Activated CD4-positive, alpha-beta memory T cell treated with anti-CD3 and anti-CD28 coated beads for 36 hours (primary cell): ENCODE data around the gene MED13L. TPM values are rescaled to one million over a fixed set of nuclear protein-coding genes. Genes with fewer than 3 reads are reported as not detected.
A peak's percentile ranks its signal among the peaks of the same experiment; 100 is the strongest.

ENCODE experiments used
- CTCF ChIA-PET: fragments of 350-600 bp; sonication (Branson Sonifier 250); formaldehyde crosslinking; loops from one replicate; lab custom pipeline; 2021; ENCODE audit warnings: antibody characterized with exemption, inconsistent platforms; lab: Charles Lee
- POLR2A ChIA-PET: fragments of 350-600 bp; sonication (Branson Sonifier 250); formaldehyde crosslinking; loops from one replicate; lab custom pipeline; 2021; ENCODE audit warnings: antibody characterized with exemption; lab: Charles Lee
- DNase-seq: peaks from one replicate; pipeline ENCODE4 v3.0.0-alpha.2; 2020
- H3K27ac Mint-ChIP-seq: one replicate; pipeline ENCODE4 v1.8.0; 2021; ENCODE audit warnings: mixed read lengths
- H3K27me3 Mint-ChIP-seq: one replicate; pipeline ENCODE4 v1.8.0; 2021; ENCODE audit warnings: mixed read lengths
- H3K36me3 Mint-ChIP-seq: one replicate; pipeline ENCODE4 v1.8.0; 2021; ENCODE audit warnings: mixed read lengths
- H3K4me1 Mint-ChIP-seq: one replicate; pipeline ENCODE4 v1.8.0; 2021; ENCODE audit warnings: low read depth, mixed read lengths
- H3K4me3 Mint-ChIP-seq: one replicate; pipeline ENCODE4 v1.8.0; 2021; ENCODE audit warnings: mild to moderate bottlenecking, mixed read lengths
- H3K9me3 Mint-ChIP-seq: one replicate; pipeline ENCODE4 v1.8.0; 2021; ENCODE audit warnings: mixed read lengths
- intact Hi-C: fragments of 100-400 bp; cut with micrococcal nuclease; formaldehyde crosslinking; loops from one replicate; pipeline ENCODE4 v1.15.1; 2023
- microRNA-seq: library from miRNA; unstranded; fragments of <30 nt; microRNA quantifications from one replicate; pipeline ENCODE4 v1.2.0, GENCODE V29; 2022; ENCODE audit warnings: borderline number of aligned reads, borderline microRNAs expressed, borderline replicate concordance
- total RNA-seq, 2 experiments: library from RNA; stranded (reverse); gene quantifications; one replicate each; pipeline ENCODE4 v1.2.3, GENCODE V29; 2021

Gene MED13L
- total RNA-seq, 2 experiments from 2014 or later, result 37.7 to 41.4 TPM

DNA sequence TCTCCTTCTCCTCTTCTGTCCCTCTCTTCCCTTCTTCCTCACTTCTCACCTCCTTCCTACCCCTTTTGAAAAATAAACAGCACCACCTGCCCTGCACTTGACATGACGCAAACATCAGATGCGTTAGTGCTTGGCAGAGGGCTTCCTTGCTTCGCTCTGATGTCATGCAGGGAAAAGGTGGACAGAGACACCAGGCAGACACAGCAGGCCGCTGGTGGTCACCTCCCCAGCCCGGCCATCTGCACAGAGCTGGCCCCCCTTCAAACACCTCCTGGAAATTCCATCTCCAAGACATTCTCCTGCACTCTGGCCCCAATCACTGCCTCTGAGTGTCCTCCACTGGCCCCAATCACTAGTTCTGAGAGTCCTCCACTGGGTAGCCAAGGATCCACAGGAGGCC is 353.6 kb downstream of the MED13L start:
- H3K4me1 Mint-ChIP-seq, result no peaks in the 10 kb centered on the region
- H3K9me3 Mint-ChIP-seq, result peaks cover 12% of the 10 kb centered on the region
- DNase-seq, result no peak
- ChIA-PET CTCF (interaction anchor here (0.6 kb wide), 1 partner anchor 900 kb away, joined by 3 read pairs; no protein-coding TSS in a partner anchor), POLR2A (no interaction called here)
- intact Hi-C loops, result no loop called here
- no peak overlapping the region for H3K27ac Mint-ChIP-seq
- H3K4me3 Mint-ChIP-seq, result no peak overlapping the region
- H3K36me3 Mint-ChIP-seq, result no peaks in the 10 kb centered on the region
- H3K27me3 Mint-ChIP-seq, result peaks cover 19% of the 10 kb centered on the region

DNA sequence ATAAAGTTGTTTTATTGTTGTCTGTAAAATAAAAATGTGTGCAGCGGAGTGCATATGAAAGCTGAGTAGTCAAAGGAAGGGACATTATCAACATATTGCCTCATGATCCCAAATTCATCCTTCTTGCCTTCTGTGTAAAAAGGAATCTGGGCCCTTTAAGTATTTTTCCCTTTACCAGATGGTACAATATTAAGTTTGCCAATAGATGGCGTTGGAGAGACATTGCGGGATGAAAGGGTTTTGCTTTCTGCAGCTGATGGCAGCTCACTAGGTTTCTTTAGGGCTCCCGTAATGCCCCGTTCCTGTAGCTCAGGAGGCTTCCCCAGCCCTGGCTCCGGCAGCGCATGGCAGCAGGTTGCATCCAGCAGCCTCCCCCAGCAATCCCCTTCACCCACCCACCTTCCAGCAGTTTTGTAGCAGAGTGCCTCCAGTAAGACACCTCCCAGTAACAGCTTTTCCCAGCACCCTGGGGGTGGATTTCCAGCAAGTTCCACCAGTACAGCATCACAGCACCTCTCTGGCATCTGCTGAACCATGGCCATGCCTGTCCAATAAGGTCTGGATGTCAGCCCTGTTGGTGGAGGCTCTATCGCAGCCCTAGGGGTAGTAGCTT is 354.4 kb downstream of the MED13L start:
- intact Hi-C loops, result no loop called here
- H3K4me3 Mint-ChIP-seq, result no peak overlapping the region
- H3K27ac Mint-ChIP-seq, result no peak overlapping the region
- H3K27me3 Mint-ChIP-seq, result peaks cover 19% of the 10 kb centered on the region
- no peak for DNase-seq
- peaks cover 12% of the 10 kb centered on the region for H3K9me3 Mint-ChIP-seq
- ChIA-PET POLR2A (no interaction called here), CTCF (interaction anchor here (1.3 kb wide), 1 partner anchor 9 kb away, joined by 3 read pairs; no protein-coding TSS in a partner anchor)
- no peaks in the 10 kb centered on the region for H3K36me3 Mint-ChIP-seq
- no peaks in the 10 kb centered on the region for H3K4me1 Mint-ChIP-seq

DNA sequence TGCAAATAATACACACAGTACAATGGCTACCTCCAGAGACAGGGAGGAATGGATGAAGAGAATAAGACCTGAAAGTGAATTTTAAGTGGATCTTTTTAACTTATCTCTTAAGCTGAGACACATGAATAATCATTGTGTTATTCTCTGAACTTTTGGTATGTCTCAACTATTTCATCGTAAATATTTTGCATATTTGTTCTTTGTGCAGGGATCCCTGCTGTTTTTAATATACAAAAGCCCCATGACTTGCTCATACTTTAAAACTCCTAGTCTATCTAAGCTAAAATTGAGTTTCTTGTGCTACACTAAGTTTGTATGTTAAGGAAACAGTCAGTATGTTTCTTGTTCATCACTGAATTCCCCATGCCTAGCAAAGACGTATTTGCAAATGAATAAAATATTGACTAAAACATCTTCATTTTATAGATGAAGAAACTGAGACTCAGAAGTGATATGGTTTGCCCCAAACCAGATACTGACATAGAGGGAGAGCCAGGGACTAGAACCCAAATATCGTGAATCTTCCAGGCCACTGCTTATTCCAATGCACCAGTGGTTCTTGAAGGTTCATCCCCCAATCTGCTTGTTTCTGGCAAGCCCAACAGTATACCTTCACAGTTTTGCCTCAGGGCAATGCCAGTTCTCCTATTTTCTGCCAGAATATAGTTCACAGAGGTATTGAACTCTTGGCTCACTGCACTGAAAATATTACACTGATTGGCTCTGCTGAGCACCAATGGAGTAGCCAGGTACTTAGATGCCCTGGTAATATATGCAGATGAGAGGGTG is 356.9 kb downstream of the MED13L start:
- H3K27me3 Mint-ChIP-seq, result peaks cover 32% of the 10 kb centered on the region
- CTCF ChIA-PET, result interaction anchor here (1.5 kb wide), 1 partner anchor 1940 kb away, joined by 4 read pairs; no protein-coding TSS in a partner anchor
- no peak overlapping the region for H3K4me3 Mint-ChIP-seq
- H3K27ac Mint-ChIP-seq, result no peak overlapping the region
- no peaks in the 10 kb centered on the region for H3K36me3 Mint-ChIP-seq
- intact Hi-C loops, result no loop called here
- POLR2A ChIA-PET, result no interaction called here
- peaks cover 12% of the 10 kb centered on the region for H3K9me3 Mint-ChIP-seq
- H3K4me1 Mint-ChIP-seq, result no peaks in the 10 kb centered on the region
- no peak for DNase-seq

DNA sequence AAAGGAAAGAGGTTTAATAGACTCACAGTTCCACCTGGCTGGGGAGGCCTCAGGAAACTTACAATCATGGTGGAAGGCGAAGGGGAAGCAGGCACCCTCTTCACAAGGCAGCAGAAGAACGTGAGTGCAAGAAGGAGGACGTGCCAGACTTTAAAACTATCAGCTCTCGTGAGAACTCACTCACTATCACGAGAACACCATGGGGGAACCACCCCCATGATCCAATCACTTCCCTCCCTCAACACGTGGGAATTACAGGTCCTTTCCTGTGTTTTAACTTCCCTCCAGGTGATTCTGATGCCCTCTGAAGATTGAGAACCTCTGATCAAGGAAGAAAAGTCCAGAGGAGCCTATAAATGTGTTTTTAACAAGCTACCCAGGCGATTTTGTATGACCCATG is 358.7 kb downstream of the MED13L start:
- ChIA-PET POLR2A (no interaction called here), CTCF (interaction anchor here (1.7 to 2.9 kb wide), 4 partner anchors 19 to 1938 kb away, joined by 6 to 24 read pairs (median 12); no protein-coding TSS in a partner anchor)
- intact Hi-C loops, result no loop called here
- no peak overlapping the region for H3K4me3 Mint-ChIP-seq
- H3K27ac Mint-ChIP-seq, result no peak overlapping the region
- no peak for DNase-seq
- peaks cover 39% of the 10 kb centered on the region for H3K27me3 Mint-ChIP-seq
- H3K4me1 Mint-ChIP-seq, result no peaks in the 10 kb centered on the region
- H3K9me3 Mint-ChIP-seq, result peaks cover 12% of the 10 kb centered on the region
- H3K36me3 Mint-ChIP-seq, result no peaks in the 10 kb centered on the region

DNA sequence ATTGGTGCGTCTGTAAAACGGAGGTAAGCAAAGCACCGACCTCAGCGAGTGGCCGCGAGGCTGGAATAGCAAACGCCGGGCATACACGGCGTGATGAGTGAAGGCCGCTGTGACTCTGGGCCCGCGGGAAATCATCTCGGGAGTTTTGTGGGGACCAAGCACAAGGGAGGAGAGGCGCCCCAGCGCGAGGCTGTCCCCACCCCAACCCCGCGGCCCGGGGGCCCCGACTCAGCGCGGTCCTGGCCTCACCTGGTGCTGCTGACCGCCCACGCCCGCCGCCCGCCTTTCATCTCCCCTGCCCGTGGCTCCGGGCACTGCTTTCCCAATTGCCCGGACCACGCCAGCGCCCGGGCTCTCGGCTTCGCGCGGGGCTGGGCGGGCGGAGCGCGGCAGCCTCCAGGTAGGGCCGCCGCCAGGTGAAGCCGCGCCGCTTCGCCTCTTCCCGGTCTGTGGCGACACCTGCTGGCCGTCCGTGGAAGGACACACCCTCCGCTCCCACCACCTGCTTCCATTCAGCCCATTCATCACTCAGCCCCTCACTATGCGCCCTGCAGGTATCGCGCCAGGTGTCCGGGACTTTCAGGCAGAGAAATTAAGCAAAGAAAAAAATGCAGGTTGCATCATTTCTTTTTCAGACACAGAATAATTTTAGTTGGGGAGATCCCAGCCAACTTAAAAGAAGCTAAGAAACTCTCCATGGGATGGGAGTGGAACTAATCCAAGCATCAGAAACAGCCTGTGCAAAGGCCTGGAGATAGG is 360.4 kb downstream of the MED13L start:
- Mint-ChIP-seq H3K27me3 (peaks cover 38% of the 10 kb centered on the region), H3K27ac (no peak overlapping the region), H3K4me1 (no peaks in the 10 kb centered on the region), H3K4me3 (no peak overlapping the region), H3K9me3 (peaks cover 1% of the 10 kb centered on the region), H3K36me3 (no peaks in the 10 kb centered on the region)
- POLR2A ChIA-PET, result no interaction called here
- peak; percentile 78 for DNase-seq
- intact Hi-C loops, result loop anchor here (1.0 to 2.0 kb wide), 2 partner anchors 1255 to 1936 kb away; no protein-coding TSS in a partner anchor
- CTCF ChIA-PET, result interaction anchor here (0.6 to 2.9 kb wide), 16 partner anchors 8 to 1936 kb away, joined by 3 to 24 read pairs (median 4); no protein-coding TSS in a partner anchor

DNA sequence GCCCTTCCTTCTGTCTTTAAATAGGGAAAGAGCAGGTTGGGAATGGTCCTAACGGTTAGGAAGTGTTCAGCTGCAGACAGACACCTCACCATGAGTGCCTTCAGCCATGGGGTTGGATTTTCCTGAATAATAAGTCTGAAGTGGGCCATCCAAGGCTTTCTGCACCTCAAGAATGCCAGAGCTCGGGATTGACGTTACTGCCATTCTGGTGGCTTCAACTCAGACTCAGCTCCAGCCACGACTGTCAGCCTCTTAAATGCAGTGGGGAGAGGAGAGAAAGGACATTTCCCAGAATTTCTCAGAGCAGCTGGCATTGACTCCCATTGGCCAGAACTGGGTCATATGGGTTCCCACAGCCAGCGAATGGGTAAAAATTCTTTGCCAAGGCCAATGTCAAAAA is 363.4 kb downstream of the MED13L start:
- intact Hi-C loops, result no loop called here
- Mint-ChIP-seq H3K27me3 (peaks cover 30% of the 10 kb centered on the region), H3K4me1 (no peaks in the 10 kb centered on the region), H3K4me3 (no peak overlapping the region), H3K27ac (no peak overlapping the region), H3K9me3 (no peaks in the 10 kb centered on the region), H3K36me3 (no peaks in the 10 kb centered on the region)
- ChIA-PET CTCF (interaction anchor here (1.0 kb wide), 1 partner anchor 9 kb away, joined by 3 read pairs; no protein-coding TSS in a partner anchor), POLR2A (no interaction called here)
- DNase-seq, result no peak

DNA sequence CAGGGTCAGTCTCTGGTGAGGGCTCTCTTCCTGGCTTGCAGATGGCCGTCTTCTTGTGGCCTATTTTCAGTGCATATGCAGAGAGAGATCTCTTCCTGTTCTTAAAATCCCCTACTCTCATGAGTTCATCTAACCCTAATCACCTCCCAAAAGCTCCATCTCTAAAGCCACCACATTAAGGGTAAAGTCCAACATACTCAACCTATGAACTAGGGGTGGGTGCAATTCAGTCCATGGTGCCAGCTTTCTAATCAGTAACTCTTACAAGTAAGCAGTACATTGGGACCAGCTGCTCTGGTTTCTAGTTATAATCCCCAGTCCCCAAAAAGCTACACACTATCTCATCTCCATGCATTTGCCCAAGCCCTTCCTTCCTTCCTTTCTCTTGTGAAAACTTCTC is 365.1 kb downstream of the MED13L start:
- POLR2A ChIA-PET, result no interaction called here
- H3K27me3 Mint-ChIP-seq, result peaks cover 24% of the 10 kb centered on the region
- no peak overlapping the region for H3K4me3 Mint-ChIP-seq
- H3K27ac Mint-ChIP-seq, result no peak overlapping the region
- H3K36me3 Mint-ChIP-seq, result no peaks in the 10 kb centered on the region
- intact Hi-C loops, result no loop called here
- DNase-seq, result no peak
- CTCF ChIA-PET, result interaction anchor here (1.5 kb wide), 1 partner anchor 1932 kb away, joined by 6 read pairs; no protein-coding TSS in a partner anchor
- H3K9me3 Mint-ChIP-seq, result no peaks in the 10 kb centered on the region
- no peaks in the 10 kb centered on the region for H3K4me1 Mint-ChIP-seq

DNA sequence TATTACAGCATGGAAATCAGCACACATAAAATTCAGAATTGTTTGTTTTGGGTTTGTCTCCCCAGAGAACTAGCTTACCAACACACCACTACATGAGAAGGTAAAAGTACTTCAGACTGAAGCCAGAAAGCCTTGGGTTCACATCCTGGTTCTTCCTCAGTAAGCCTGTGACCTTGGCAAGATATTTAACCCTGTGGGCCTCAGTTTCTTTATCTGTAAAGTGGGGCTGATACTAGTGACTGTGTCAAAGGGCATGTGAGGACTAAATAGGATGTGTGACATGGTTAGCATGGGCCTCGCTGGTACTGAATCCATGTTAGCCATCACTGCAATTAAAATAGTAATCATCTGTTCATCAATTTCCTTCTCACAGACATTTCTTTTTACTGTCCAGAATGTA is 366.1 kb downstream of the MED13L start:
- CTCF ChIA-PET, result interaction anchor here (0.9 to 1.0 kb wide), 2 partner anchors 1245 to 1931 kb away, joined by 3 read pairs; no protein-coding TSS in a partner anchor
- H3K27ac Mint-ChIP-seq, result no peak overlapping the region
- no peaks in the 10 kb centered on the region for H3K4me1 Mint-ChIP-seq
- H3K27me3 Mint-ChIP-seq, result peaks cover 25% of the 10 kb centered on the region
- H3K4me3 Mint-ChIP-seq, result no peak overlapping the region
- no peaks in the 10 kb centered on the region for H3K36me3 Mint-ChIP-seq
- POLR2A ChIA-PET, result no interaction called here
- no peaks in the 10 kb centered on the region for H3K9me3 Mint-ChIP-seq
- no peak for DNase-seq
- intact Hi-C loops, result no loop called here

DNA sequence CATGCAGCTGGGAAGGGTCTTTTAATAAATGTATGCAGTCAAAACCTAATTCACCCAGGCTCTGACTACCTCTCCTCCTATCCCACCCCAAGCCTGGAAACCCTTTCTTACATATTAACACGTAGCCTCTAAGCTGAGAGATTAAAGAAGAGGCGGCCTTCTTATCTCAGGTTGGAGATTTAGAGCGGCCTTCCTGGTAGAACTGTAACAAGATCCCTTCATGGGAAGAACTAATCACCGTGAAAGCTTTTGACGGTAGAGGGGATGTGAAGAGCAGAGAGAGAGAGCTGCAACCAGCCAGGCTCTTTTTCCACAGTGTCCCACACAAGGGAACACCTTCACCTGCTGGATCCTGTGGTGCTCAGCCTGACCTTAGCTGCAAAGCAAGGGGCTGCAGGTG is 367.4 kb downstream of the MED13L start:
- Mint-ChIP-seq H3K4me1 (no peaks in the 10 kb centered on the region), H3K27ac (no peak overlapping the region), H3K9me3 (no peaks in the 10 kb centered on the region), H3K4me3 (no peak overlapping the region), H3K27me3 (peaks cover 17% of the 10 kb centered on the region), H3K36me3 (no peaks in the 10 kb centered on the region)
- intact Hi-C loops, result no loop called here
- DNase-seq, result no peak
- ChIA-PET POLR2A (no interaction called here), CTCF (no interaction called here)

Small RNA genes lying within 50 kb of the gene (microRNA-seq; reads per million reads assigned to microRNA genes)
- gene MIR620, result not detected
